NCI-H748 (cell line): ENCODE data around the gene GPR37L1.

ENCODE experiments used
- DNase-seq: peaks from one replicate; lab custom pipeline; 2025; ENCODE audit not compliant: unreplicated experiment; lab: John Stamatoyannopoulos, UW

The GPR37L1 gene

DNA sequence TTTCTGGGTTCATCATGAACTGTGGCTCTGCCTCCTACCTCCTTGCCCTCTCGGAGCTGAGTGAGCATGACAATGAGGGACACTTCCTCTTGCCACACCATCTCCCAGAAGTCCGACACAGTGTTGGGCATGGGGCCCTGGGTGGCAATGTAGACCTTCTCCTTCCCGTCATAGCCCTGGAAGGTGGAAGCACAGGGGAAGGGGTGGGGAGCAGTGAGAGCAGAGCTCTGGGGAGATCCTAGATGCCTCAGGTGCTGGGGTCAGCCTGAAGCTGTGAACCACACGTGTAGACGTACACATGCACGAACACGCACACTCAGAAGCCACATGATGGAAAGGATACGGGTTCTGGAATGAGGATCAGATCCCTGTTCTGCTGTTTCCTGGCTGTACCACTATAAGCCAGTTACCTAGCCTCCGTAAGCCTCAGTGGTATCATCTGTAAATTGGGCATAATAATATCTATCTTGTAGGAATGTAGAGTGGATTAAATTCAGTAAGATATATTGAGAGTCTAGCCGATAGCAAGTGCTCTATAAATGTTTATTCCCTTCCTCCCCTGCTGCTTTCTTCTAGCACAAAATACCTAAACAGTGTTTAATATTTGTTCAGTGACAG lies 31.5 kb downstream of the GPR37L1 start:
- no peak for DNase-seq

DNA sequence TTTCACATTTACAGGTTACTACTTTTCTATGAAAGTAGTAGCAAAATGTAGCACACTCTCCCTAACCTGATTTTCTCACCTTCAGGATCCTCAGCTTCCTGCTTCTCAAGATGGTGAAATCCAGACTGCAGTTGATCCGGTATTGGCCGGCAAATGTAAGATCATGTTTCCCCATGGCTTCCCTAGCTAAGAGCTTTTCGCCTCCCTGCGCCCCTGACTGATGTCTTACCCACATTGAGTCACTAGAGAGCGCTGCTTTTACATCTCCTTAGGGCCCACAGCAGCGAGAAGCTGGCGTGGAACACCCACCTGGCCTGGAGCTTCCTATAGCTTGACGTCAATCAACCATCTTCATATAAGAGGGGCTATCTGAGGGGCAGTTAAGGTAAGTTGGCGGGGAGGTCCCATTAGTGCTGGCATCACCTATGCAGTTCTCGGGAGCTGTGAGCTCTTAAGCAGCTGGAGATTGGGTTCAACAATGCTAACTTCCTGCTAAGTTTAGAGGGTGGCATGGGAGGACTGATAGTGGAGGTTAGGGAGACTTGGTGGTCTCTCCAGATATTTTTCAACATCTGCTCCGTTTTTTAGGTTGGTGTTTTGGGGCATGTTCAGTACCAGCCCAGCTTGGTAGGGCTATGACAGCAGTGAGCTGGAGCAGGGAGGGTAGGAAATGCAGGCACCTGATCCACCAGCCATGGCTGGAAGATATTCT lies 32.2 kb downstream of the GPR37L1 start:
- DNase-seq, result peak; percentile 49

DNA sequence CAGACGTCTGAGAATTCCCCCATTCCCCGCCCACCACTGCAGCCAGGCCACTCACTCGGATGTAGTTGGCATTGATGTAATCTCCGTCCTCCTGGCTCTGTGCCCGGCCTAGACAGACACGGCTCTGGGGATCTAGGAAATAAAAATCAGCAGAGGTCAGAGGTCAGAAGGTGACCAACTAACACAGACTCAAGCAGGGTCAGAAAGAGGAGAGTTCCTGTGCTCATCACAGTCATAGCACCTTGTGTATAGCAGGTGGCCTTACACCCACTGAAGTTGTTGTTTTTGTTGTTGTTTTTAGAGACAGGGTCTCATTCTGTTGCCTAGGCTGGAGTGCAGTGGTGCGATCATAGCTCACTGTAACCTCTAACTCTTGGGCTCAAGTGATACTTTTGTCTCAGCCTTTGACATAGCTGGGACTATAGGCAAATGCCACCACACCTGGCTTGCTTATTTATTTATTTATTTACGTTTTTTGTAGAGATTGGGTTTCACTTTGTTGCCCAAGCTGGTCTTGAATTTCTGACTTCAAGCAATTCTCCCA lies 32.8 kb downstream of the GPR37L1 start:
- DNase-seq, result no peak

DNA sequence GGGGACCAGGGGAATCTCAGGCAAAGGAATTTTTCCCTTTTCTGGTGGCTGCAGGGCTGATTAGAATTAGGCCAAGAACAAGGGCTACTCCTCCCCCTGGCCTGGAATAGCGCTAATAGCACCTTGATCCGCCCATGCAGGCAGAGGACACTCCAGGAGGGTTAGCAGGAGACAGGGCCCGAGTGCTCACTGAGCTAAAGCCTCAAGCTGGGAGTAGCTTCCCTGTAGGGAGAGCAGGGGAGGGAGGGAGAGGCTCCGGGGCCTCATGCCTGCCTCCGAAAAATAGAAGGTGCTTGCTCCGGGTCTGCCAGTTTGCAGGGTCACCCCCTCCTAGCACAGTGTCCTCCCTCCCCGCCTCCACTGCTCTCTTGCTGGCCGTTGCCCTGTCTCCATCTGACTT lies 33.9 kb downstream of the GPR37L1 start:
- no peak for DNase-seq

DNA sequence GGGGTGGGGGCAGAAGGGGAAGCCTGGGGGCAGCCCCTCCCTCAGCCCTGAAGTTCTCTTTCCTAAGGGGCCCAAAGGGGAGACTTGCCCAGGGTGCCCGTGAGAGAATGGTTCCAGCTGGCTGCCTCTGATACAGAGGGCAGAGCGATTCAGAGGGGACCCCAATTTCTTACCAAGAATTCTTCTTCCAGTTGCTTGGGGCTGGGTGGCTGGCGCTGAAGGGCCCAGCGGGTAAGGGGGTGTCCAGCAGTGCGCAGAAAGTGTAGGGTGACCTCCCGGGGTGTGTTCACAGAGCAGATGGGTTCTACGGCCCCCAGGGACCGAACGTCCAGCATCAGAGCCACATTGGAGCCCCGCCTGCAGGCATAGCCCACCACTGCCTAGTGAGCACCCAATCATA lies 35.2 kb downstream of the GPR37L1 start:
- no peak for DNase-seq

DNA sequence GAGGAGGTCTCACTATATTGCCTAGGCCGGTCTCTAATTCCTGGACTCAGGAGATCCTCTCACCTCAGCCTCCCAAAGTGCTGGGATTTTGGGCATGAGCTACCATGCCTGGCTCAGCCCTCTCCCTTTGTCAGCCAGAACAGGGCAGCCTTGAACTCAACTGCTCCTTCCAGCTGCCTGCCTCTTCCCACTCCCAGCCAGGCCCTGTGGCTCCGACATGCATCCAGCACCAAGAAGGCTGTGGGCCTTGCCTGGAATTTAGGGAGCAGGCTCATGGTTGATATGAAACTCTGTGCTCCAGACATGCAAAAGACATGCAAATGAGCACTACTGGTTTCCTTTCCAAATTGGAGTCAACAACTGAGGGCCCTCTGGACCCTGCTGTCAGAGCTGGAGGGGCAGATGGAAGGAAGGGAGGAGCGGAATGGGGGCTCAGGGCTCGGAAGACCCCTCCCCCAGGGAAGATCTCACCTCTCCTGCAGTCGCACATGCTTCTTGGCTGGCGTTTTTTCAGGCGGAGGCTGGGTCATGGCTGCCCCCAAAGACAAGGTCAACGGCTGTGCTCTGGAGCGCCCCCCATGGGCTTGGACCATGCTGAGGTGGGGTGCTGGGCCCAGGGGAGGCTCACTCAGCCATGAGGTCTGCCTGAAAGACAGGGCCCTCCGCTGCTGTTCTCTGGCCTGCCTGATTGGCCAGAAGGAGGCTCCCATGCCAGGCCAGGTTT lies 36.3 kb downstream of the GPR37L1 start:
- DNase-seq, result no peak

DNA sequence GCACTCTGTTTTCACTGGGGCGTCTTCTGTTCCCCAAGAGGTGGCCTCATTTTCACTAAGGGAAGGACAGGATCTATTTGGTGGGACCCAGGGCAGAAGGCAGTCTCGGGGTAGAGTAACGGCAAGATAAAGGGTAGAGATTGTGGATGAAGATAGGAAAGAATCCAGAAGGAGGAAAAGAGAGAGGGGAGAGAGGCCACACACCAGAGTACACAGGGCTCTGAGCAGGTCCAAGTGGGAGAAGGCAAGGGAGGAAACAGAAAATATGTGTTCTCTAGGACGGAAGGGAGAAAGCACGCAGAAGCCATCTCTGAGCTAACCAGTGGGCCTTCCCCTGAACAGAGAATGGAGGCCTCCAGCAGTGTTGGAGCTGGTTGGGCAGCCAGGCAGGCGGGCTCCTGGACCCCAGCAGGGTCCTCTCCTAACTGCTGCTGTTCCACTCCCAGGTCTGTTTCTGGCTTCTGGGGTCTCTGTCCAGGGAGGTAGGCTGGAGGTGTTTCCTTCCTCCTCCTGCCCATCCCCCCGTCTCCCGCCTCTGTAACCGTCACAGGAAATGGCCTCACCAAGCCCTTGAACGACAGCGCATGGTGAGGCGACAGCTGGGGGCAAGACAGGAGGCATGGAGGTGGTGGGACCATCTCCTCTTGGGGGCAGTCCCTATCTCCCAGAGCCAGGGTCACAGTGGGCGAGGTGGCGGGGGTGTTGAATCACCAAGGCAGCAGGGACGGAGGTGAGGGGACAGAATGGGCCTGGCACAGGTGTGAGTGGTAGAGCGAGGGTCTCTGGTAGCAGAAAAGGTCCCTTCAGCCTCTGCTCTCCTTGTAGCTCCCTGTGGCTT lies 37.0 kb downstream of the GPR37L1 start:
- no peak for DNase-seq

DNA sequence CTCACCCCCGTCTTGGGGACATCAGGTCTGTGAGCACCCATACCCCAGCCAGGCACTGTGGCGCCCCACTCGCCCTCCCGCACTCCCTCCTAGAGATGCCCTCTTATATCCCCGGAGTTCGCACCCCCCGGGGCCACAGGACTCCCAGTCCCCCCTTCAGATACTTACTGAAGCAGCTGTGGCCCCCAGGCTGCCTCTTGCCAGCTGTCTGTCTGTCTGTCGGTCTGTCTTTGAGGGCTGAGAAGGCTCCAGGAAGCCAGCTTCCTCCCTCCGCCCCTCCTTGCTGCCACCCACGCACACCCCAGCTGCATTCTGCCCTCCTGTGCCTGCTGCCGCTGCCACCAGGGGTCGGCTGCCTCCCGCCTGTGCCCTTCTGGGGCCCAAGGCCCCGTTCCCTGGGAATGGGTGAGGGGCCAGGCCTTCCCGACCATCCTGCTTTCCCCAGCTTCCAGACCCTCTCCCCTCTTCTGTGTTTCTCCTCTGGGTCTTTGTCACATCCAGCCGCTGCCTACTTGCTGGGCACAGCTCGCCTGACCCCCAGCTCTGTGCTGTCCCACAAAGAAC lies 37.7 kb downstream of the GPR37L1 start, which contains the start of gene PTPN7:
Gene PTPN7, minus strand, starts transcription at position 226 of the 564 bp plus-strand sequence. CDS start 1,200 bp downstream, outside the sequence.
- DNase-seq, result no peak

DNA sequence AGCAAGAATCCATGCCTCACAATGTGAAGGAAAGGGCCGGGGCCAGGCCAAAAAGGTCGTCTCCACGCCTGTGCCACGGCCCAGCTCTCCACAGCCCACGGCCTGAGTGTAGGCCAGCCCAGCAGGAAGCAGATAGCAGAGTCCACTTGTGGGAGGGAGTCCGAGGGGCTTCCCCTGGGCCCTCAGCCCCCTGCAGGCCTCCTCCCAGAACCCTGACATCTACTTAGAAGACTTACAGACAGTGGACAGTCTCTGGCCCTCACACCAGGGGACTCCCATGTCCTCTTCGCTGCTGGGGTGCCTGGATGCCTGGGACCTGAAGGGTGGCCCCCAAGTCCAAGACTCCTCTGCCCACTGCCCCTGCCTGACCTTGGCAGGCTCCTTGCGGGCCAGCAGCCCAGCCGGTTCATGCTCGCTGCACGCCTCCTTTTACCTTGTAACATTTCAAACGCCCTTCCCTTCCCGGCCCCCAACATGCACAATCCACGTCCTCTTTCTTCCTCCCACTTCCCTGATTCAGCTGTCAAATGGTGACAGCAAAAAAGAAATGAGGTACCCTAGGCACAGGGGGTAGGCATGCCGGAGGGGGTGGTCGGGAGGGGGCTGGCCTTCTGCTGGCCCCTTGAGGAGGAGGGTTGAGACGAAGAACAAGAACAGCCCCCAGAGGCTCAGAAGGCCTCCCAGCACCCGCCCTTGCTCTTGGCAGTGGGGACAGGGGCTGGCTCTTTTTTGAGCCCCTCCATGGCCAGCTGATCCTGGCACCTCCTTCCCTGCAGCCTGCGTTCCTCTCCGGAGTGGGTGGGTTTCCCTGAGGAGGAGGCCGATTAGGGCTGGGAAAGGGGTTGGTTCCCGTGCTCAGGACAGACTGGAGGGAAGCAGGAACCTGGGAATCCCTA lies 38.7 kb downstream of the GPR37L1 start:
- DNase-seq, result no peak

DNA sequence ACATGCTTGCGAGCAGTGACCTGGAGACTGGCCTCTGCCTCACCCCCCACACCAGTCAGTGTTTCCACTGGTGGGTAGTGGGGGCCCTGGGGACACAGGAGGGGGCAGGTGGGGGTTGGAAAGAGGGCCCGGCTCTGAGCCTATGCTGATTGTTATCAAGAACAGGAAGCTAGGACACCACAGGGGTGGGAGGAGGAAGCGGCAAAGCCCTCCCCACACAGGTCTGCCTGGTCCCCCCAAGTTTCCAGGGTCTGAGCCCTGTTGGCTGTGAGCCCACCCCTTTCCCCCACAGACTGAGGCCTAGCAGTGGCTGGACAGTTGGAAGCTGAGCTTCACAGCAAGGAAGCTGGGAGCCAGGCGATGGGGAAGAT lies 39.3 kb downstream of the GPR37L1 start:
- DNase-seq, result no peak

DNA sequence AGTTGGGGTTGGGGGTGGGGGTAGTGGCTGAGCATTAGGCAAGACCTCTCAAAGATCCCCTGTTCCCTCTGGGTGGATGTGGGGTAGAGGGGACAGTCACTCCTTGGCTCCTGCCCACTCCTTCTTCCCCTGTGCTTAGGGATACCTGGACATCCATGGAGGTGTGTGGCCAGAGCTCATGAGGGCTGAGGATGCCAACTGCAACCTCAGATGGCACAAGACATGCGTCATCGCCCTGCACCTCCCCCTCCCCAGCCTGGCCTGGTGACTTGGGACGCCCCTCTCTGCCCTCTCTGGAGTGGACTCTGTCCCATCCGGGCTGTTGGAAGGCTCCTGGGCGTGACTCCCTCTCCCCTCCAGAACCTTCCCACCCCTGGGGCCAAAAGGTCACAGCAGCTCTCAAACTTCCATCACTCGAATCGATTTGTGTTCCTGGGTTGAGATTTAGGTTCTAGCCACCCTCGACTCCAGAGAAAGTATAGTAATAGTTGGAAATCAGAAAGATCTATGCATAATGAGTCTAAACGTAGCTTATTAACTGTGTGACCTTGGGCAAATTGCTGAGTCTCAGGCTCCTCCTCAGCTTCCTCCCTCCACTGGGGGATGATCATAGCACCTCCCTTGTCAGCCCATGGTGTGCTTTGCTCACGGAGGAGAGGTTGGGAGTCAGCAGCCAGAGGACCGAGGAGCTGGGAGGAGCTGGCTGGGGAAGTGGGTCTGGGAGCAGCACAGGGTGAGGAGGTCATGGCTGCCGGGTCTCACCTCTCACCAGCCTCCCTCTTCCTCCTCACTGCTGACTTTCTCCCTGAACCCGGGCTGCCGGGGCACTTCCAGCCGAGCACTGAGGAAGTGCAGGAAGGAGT lies 39.9 kb downstream of the GPR37L1 start:
- DNase-seq, result no peak

DNA sequence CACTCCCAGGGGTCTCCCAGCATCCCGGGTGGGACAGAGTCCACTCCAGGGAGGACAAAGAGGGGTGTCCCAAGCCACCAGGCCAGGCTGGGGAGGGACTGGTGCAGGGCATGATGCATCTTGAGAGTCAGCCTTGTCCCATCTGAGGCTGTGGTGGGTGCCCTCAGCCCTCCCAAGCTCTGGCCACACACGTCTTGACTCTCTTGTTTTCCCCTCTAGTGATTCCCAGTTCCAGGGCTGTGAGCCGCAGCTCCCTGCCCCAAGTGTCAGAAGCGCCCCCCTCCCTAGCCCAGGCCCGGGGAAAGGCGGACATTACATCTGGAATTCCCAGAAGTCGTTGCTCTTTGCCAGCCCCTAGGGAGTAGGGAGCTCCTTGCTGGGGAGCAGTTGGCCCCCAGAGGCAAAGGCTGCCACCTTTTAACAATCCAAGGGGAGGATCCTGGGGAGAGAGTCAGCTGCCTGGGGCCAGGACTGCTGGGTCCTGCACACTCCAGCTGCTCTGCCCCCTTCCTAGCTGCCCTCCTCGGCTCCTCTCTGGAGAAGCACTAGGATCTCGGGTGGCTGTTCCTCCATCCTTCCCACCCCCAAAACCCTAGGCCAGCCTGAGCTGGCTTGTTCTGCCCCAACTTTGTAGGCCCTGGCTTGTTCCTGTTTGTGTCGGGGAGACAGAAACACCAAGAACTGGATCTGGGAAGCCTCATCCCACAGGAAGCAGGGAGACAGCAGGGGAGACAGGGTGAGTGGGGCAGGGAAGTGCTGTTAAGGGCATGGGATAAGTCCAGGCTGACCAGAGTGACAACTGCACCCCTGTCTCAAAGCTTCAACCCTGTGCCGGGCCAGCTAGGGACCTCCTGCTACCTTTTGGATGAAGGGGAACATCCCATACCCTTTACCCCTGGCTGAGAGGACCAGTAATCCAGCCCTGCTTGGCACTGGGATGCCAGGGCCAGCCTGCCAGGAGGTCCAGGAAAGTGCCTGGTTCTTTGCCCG lies 40.9 kb downstream of the GPR37L1 start:
- no peak for DNase-seq

DNA sequence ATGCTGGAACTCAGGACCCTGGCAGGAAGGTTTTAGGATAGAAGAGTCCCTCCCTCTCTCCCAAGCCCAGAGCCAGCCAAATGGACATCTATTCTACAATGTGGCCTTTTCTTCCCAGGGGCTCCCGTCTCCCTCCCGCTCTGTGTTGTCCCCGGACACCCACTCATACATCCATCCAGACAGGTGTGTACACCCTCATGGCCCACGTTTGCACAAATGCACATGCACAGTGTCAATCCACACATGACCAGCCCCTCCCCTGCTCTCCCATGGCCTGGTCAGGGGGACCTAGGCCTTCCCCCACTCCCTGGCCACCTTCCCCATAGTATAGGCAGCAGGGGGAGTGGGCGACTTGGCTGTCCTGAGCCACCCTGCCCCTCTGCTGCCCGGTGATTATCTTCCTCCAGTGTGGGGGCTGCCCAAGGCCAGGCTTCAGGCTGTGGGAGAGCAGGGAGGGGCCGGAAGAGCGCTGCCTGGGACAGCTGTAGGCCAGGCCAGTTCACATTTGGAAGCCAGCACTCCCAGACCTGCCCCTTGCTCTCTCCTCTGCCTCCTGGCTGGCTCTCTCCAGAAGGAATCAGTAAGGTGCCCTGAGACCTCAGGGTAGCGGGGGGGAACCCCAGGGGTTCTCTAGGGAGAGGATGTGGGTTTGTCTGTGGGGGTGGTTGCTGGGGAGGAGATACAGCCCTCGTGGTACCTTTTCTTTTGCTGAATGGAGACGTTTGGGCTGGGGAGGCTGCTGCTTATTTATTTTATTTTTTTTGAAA lies 41.7 kb downstream of the GPR37L1 start:
- DNase-seq, result no peak

DNA sequence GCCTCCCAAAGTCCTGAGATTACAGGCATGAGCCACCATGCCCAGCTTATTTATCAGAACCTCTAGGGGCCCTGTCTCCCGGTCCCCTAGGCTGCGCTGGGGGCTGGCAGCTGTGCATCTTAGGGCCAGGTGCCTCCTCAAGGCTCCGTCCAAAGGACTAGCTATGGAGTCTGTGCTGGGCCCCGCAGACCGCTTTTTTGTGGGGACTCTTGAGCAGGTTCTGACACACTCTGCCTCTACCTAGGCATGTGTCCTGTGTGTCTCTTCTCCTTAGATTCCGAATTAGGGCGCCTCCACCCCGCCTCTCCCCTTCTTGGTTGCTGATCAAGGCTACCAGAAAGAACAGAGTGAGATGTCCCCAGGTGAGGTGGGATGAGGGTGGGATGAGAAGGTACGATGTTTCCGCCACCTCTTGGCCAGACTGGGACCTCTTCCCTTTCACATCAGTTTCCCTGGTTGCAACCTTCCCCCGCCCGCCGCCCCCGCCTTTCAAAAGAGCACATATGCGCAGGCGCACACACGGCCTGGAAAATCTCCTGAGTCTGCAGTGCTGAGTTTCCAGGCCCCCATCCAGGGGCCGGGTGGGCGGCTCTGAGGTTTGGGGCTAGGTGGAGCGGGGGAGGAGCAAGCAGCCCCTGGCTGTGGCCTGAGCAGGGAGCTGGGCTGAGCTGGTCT lies 42.7 kb downstream of the GPR37L1 start:
- no peak for DNase-seq

DNA sequence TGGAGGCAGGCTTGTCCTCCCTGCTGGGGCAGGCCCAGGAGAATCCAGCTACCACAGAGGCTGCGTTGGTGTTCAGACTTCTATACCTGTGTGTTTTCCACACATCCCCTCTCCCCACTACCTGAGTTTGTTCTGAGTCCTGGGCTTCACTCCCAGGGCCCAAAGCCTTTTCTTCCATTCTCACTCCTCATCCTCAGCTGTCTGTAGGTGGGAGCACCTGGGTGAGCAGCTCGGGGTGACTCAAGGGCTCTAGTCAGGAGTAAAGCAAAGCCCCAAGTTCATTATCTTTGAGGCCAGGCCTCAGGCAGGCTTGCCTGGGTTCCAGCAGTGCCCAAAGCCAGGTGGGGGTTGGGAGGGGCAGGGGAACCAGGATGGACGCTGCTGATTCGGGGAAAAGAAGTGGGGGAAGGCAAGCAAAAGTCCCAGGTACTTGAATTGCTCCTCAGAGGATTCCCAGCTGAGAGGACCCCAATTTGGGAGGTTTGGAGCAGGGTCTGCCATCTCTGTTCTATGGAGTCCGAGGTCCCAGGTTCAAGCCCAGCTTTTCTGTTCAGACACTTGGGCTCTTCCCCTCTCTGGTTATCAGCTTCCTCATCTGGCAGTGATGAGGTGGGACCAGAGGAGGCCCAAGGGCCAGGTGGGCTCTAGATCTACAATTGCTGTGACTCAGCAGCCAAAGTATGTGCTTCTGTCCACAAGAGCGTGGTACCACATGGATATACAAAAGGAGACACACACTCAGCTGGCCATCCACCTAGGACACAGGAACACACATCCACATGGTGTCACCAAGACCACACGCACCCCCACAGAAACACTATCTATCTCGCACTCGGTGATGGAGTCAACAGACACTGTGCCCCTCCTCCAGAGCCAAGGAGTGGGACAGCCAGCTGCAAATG lies 43.5 kb downstream of the GPR37L1 start:
- no peak for DNase-seq
